Activated CD4-positive, alpha-beta T cell treated with anti-CD3 and anti-CD28 coated beads for 4 hours (primary cell): ENCODE measurements around the gene GRIP2.

ENCODE experiments used
- DNase-seq, 2 donors: peaks; one replicate each; pipeline ENCODE4 v3.0.0-alpha.2; 2020

GRIP2 gene

GRCh38 chr3:14481646-14482036, 58.5 kb downstream of the GRIP2 start:
- DNase-seq: no peak

- DNase-seq: no peak
Measured at GRCh38 chr3:14481018-14481645, 59.0 kb downstream of the GRIP2 start.

GRCh38 chr3:14480207-14481017, 59.7 kb downstream of the GRIP2 start:
- no peak for DNase-seq

DNA sequence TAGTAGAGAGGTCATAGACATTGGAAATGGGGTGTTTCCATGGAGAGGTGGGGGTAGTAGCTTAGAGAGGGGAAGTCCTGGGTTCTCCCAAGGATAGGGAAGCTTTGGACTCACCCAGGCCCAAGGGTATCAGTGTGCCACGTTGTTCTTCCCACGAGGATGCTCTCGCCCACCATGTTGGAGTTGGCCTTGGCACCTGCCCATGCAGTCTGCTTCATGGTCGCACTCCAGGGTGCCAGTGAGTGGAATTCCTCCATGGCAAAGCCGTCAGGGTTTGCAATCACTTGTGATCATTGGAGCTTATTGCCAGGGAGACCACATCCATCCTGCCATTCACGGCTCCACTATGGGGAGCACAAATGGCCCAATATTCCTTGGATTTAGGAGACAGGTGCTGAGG, 60.6 kb downstream of the GRIP2 start:
- no peak for DNase-seq

GRCh38 chr3:14478956-14479550, 61.1 kb downstream of the GRIP2 start:
- DNase-seq: no peak

DNA sequence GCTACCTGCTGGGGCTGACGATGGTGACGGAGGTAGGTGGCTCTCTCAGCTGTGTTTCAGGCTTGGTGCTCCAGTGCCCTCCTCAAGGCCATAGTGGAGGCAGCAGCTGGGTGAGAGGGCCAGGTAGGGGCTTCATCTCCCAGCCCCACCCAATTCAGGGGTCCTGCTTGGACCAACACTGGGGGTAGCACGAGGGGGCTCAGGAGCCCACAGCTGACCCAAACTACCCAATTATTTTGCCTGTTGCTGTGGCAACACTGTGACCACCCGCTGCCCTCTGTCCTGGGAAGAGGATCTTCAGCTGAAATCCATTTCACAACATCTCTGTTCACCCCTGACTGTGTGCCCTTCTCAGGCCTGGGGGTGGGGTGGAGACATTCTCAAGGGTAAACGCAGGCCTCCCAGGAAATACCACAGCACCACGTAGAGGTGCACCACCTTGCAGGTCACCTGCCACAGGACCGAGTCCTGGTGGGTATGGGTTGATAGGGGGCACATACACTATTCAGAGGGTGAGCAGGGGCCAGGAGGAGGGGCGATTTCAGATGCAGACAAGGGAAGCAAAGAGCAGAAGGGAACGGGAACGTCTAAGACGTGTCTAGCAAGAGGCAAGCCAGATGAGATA, 62.7 kb downstream of the GRIP2 start:
- no peak for DNase-seq

DNA sequence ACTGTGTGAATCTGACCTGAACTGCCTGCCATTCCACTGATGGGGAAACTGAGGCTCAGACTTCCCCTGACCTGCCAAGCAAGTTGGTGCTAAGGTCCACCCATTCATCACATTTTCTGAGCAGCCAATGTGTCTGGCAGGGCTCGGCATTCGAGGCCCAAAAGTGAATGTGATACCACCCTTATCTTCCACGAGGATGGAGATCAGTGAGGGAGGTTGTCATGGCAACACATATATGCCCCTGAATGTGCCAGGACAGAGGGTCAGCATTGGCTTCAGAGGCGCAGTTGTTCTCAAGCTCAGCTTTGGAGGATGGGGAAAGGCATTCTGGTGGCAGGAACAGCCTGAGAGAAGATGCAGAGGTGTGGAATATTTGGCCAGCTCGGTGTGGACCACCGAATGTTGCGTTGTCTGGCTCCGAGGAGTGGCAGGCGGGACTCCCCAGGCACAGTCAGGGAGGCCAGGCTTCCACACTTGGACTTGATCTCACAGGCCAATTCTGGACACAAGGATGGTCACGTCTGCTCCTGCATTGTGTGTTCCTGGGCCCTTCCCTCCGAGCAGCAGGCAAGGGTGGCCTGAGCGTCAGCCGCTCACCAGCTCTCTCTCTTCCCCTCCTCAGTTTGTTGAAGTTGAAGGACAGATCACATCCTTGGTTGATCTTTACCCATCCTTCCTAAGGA, 63.4 kb downstream of the GRIP2 start:
- DNase-seq: no peak

GRCh38 chr3:14475621-14476020, 64.5 kb downstream of the GRIP2 start:
- no peak for DNase-seq

GRCh38 chr3:14474363-14475081, 65.6 kb downstream of the GRIP2 start:
- no peak for DNase-seq

DNA sequence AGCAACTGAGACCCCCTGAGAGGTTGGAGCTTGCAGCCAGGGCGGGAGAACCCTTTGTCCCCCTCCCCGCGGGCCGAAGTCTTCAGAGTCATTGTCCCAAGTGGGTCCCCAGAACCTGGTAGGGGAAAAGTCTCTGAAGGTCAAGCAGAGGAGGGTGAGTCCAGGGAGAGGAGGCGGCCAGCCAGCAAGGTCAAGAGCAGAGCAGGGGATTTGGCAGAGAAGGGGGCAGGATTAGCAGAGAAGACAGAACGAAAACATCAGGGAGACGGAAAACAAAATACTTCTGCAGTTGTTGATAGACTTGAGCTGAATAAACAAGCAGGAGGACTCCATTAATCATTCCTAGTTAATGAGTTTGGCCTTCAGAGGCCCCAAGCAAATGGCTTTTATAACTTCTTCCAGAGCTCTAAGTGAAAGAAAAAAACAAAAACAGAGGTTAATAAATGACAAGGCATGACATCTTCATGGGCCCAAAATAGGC, 66.7 kb downstream of the GRIP2 start:
- no peak for DNase-seq

DNA sequence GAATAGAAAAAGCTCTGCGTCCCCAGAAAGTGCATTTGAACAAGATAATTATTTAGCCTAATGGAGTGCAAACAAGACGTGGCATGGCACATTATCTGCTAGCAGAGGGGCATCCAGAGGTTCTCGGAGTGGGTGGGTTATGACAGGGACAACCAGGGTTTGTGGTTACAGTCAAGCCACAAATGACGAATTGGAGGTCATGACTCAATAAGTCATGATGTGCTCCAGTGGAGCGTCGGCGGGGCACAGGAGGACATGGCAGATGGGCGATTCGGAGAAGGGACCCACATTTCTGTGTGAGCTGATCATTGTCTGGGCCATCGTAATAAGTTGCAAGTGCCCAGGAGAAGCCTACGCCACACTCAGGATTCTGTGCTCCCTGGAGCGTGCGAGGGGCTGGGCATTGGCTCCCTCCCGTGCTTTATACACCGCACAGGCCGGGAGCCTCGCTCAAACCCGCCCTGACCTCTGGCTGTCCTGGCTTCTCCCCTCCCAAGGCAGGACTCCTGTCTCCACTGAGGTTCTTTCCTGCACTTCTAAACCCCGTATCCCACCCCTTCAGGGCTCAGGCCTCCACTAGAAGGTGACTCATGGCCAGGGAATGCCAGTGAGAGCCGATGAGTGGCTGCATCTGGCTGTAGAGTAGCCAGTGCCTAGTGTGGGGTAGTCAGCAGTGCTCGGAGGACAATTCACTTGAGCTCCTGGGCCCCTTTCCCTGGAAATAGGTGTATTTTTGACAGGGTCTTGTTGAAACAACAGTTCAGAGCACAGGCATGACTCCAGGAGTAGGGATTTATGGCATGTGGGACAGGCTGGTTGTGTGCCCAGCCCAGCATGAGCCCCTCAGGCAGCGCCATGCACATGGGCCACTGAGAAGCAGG, 67.4 kb downstream of the GRIP2 start:
- DNase-seq: no peak

DNA sequence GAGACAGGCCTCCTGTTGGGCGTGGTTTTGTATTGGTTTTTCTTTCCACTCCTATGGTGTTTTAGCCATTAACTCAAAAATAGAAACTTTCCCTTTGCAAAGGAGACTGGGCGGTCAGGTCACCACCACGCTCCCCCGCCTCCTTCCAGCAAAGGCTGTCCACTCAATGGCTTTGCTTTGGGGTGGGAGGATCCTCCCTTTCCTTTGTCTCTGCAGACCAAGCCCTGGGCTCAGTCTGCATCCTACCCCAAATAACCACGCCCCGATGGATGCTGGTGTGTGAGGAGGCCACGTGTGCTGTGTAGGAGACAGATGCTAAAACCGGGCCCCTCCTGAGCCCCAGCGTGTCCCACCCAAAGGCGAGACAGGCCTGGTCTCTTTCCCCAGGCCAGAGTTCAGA, 68.5 kb downstream of the GRIP2 start:
- DNase-seq: no peak

DNA sequence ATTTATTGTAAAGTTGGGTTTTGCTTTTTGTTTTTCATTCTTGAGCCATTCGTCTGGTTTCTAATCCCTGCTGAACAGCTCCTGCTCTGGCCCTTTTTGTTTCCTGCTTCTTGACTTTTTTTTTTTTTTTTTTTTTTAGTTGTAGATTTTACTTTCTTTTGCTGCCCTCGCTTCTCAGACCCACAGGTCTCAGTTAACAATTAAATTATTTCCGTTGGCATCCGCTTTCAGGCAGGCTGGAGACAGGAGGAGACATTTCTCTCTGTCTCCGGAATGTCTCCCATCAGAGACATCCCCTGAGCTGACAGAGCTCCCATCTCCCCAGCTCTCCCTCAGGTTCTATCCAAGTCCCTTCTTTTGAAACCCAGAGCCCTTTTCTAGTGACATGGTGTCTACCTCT, 69.1 kb downstream of the GRIP2 start:
- no peak for DNase-seq

DNA sequence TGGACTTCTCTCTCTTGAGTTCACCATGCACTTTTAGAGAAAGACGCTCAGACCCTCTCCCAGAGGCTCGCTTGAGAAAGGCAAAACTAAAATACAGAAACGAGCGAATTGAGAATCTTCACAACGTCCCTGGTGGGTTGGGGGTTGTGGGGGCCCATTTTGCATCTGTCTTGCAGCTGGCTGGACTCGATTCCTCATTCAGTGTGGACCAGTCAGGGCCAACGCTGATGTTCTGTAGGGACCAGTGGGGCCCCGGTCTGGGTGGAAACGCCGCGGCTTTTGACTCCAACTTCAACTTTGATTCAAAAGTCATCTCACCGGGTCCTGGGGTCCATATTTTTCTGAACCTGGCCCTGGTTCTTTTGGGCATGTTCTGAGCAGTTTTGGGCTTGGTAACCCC, 69.7 kb downstream of the GRIP2 start:
- DNase-seq: no peak

- DNase-seq: no peak
Measured at GRCh38 chr3:14468621-14468981, 71.5 kb downstream of the GRIP2 start.

GRCh38 chr3:14467814-14468620, 72.1 kb downstream of the GRIP2 start:
- peak; percentile 31 to 44 for DNase-seq

GRCh38 chr3:14466179-14466903, 73.8 kb downstream of the GRIP2 start:
- no peak for DNase-seq

DNA sequence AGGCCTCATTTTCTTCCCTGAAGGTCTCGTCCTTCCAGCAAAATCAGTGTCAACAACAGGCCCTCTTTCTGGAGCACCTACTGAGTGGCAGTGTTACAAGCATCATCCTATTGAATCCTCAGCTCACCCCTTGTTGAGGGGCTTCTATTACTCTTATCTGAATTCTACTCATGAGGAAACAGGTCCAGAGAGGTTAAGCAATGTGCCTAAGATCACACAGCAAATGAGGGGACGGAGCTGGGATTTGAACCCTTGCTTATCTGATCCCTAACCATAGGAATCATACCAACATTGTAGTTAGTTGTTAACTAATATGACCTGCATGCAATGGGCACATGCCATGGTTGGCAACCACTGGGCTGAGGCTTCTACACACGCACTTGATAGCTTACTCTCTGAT, 74.7 kb downstream of the GRIP2 start:
- DNase-seq: no peak

GRCh38 chr3:14464521-14464920, 75.6 kb downstream of the GRIP2 start:
- no peak for DNase-seq

DNA sequence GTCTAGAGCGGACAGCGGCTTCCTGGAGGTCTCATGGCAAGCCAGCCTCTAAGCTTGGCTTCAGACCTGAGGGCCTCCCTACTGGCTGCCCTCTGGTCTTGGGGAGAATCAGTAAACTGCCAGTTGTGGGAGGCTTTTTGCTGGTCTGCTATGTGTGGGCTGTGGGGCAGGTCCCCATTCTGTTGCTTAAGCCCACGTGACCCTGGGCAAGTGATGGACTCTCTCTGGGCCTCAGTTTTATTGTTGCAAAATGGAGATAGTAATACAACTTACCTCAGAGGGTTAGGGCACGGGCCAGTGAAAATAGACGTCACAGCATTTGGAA, 76.0 kb downstream of the GRIP2 start:
- DNase-seq: no peak
